ENCODE data around the gene ADRA1B.
"Not testable (repeated sequence)": the region's sequence is repeated elsewhere in the genome, so short reads cannot be mapped to it uniquely, and the experiment has no call there.

ADRA1B gene

GRCh38 chr5:159971931-159972461 is 55.7 kb downstream of the ADRA1B start:
- DNase-seq: peak; percentile 21 to 48

GRCh38 chr5:159972538-159973362 is 56.5 kb downstream of the ADRA1B start:
- no peak for DNase-seq

DNA sequence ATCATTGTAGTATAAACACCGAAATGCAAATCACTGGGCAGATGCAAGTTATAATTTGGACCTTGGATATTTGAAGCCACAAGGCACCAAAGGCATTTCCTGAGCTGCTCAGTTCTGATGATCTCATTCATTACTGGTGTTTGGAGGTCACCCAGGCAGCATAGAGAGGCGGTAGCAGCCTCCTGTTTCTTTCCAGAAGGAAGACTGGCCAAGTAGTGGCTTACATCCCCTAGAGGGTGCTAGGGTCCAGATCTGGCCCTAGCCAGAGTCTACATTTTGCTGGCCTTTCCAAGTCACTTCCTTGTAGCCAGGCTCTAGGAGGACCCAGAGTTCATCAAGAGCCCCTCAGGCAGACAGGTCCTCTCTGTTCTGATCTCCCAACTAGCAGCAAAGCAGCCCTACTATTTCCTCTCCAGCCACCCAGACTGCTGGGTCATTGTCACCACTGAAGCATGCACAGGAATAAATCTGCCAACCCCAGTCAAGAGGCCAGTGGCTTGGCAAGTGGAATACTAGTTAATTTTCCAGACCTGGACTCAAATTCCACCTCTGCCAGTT is 59.3 kb downstream of the ADRA1B start:
- DNase-seq: no peak

DNA sequence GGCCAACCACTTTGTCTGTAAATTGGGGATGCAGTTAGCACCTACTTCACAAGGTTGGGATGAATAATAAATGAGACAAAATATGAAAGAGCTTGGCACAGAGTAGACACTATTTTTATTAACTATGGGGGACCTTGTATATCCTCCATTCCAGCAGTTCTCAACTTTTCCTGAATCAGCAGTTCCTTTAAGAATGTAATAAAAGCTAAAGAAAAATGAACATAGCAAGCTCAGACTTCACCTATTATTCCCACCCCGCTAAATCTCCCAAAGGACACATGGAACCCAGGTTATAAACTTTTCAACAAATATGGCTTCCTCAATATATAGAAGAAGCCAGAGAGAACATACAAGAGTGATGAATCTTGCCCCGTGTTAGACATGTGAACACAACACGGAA is 60.6 kb downstream of the ADRA1B start:
- DNase-seq: no peak

DNA sequence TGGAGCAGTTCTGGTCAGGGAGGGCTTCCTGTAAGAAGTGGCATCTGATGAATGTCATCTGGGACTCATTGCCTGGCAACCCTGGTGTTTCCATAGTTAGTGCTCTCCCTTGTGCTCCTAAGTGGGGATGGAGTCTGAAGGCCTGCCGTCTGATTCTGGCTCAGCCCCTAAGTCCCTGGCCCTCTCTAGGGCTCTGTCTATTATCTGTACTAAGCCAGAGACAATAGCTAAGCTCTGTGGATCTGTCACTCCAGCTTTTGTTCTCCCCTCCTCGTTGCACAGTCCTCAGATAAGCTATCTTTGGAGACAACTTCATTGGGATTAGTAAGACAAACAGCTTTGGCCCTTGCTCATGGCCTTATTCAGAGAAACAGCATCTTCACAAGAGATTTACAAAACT is 62.1 kb downstream of the ADRA1B start:
- no peak for DNase-seq

DNA sequence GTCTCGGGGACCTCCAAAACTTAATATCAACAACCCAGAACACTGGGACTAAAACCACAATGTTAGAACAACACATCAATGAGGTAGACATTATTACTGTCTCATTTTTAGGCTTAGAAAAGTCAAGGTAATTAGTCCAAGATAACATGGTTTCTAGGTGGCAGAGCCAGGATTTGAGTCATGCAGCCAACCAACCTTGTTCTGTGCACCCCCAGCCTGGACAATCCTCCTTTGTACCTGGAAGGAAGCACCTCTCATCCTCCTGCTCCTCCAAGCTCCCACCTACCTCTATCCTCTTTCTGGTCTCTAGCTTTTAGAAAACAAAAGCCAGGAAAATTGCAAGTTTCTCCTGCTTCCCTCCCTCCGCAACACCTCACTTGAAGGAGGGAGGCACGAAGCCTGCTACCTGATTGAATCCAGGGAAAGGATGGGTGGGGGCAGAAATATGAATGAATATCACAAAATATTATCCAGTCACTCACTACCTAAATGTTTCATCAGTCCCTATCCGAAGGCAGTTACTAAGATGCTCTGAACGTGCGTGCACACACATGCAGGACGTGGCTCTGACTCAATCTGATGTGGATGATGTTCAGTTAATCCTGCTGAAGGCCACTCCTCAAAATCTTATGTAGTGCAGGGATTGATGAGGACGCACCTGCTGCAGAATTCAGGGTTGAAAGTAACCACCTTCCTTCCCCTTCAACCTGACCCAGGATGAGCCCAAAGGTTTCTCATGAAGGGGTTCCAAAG is 66.3 kb downstream of the ADRA1B start:
- no peak for DNase-seq

- DNase-seq: peak; percentile 81 to 88
Observed at GRCh38 chr5:159987031-159987674, 70.9 kb downstream of the ADRA1B start.

DNA sequence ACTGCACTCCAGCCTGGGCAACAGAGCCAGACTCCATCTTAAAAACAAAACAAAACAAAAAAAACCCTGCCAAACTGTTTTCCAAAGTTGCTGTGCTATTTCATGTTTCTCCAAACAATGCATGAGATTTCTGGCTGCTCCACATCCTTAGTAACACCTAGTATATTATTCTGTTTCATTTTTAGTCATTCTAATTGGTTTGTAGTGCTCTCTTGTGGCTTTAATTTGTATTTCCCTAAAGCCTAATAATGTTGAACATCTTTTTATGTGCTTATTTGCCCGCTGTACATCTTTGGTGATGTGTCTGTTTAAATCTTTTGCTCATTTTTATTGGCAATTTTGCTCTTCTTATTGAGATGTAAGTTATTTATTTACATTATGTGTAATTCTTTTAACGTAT is 74.2 kb downstream of the ADRA1B start:
- DNase-seq: no peak

DNA sequence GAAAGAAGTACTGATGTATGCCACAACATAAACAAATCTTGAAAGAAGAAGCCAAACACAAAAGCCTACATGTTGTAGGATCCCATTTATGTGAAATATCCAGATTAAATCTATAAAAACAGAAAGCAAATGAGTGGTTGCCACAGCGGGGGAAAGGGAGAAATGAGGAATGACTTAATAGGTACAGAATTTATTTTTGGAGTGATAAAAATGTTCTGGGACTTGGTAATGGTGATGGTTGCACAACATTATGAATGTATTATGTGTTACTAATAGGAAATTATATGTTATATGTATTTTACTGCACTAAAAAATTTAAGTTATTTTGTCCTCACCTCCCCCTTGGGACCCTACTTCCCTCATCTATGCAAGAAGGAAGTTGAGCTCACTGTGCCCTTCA is 76.3 kb downstream of the ADRA1B start:
- DNase-seq: no peak

DNA sequence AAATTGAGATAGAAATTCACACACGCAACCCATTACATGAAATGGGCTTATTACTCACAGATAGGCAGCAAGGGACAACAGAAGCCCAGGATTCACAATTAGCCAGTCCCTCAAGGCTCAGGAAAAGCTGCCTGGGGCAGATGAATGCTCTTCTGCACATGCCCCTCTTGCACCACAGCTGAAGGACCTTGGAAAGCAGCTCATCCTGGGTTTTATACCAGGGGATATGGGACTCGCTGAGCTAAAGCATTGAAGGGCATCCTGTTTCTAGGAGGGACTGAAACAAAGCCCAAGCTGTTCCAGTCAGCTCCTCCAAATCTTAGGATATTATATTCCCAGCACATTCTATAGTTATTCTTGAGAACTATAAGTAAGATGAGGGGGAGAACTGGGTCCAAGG is 76.9 kb downstream of the ADRA1B start:
- DNase-seq: no peak

GRCh38 chr5:159995907-159996306 is 79.6 kb downstream of the ADRA1B start:
- no peak for DNase-seq

DNA sequence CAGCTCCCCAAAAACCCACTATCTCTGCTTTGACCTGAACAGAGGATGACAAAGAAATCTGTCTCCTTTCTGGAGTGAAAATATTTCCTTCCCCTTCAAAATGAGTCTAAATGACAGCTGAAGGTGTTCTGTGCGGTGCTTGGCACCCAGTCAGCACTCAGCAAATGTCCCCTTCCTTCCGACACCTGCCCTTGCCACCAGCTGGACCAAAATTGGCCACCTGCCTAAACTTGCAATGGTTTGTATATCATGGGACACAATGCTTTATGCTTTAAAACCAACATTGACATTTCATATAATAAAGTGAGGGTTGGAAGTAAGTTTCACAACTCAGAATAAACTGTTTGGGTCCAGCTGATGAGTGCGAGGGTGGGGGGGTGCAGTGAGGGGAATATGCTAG is 85.2 kb downstream of the ADRA1B start:
- peak; percentile 64 to 86 for DNase-seq

GRCh38 chr5:160007514-160007913 is 91.2 kb downstream of the ADRA1B start:
- no peak for DNase-seq

DNA sequence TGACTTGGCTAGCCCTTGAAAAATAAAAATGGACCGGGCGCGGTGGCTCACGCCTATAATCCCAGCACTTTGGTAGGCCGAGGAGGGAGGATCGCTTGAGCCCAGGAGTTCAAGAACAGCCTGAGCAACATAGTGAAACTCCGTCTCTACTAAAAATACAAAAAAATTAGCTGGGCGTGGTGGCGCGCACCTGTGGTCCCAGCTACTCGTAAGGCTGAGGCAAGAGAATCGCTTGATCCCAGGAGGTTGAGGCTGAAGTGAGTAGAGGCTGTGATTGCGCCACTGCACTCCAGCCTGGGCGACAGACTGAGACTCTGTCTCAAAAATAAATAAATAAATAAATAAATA is 92.2 kb downstream of the ADRA1B start:
- not testable (repeated sequence) for DNase-seq

- DNase-seq: peak; percentile 96 to 99
Observed at GRCh38 chr5:160008877-160009590, 92.8 kb downstream of the ADRA1B start, which contains the start of gene TTC1. TTC1 (plus strand) TSS chr5:160009139; CDS start chr5:160010529, 1,390 bp downstream.

- DNase-seq: no peak
Observed at GRCh38 chr5:160009591-160009989, 93.3 kb downstream of the ADRA1B start.

- no peak for DNase-seq
Observed at GRCh38 chr5:160011471-160011870, 95.2 kb downstream of the ADRA1B start.

DNA sequence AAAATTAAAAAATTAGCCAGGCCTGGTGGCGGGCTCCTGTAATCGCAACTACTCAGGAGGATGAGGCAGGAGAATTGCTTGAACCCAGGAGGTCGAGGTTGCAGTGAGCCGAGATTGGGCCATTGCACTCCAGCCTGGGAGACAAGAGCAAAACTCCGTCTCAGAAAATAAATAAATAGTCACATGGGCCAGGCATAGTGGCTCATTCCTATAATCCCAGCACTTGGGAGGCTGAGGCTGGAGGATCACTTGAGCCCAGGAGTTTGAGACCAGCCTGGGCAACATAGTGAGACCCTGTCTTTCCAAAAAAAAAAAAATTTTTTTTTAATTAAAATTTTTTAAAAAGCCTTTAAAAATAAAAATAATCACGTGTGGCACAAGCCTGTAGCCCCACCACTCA is 97.9 kb downstream of the ADRA1B start:
- DNase-seq: not testable (repeated sequence)

DNA sequence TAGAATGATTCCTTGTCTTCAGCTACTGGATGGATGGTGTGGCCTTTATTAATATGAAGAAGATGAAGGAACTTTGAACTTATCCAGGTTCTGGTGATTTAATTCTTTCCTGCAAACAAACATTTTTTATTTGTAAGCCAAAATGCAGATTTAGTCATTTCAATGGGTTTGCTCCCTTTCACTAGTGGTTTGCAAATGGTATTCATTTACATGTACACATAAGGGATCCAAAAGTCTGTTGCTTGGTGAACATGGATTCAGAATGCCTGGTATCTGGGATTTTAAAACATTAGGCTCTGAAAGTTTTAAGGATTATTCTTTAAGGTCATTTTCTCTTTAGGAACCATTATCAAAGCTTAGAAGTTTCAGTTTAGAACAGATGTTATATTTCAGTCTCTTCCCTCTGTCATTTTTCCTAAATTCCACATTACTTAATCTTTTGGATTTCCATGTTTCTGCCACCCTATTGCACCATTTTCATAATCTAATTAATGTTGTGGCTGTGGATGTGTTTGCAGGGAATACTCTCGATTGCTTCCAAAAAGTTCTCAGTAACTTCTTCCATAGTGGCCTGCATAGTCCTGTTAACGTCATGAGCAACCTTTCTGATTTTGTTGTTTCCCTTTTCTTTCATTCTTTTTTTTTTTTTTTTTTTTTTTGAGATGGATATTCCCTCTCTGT is 102.8 kb downstream of the ADRA1B start:
- DNase-seq: no peak

- no peak for DNase-seq
Observed at GRCh38 chr5:160020266-160020770, 104.0 kb downstream of the ADRA1B start.

- no peak for DNase-seq
Observed at GRCh38 chr5:160020964-160021363, 104.7 kb downstream of the ADRA1B start.

All from NCI-H2081 (cell line).